OCI-M2 (cell line): ENCODE data around the gene ADAP1.
"Not testable (repeated sequence)": the region's sequence is repeated elsewhere in the genome, so short reads cannot be mapped to it uniquely, and the experiment has no call there.

Experiments used
- DNase-seq: peaks from one replicate; lab custom pipeline; 2025; ENCODE audit not compliant: unreplicated experiment; lab: John Stamatoyannopoulos, UW

The ADAP1 gene

GRCh38 chr7:960269-960871, 5.9 kb upstream of the ADAP1 start:
- no peak for DNase-seq

GRCh38 chr7:959740-960139, 5.3 kb upstream of the ADAP1 start:
- not testable (repeated sequence) for DNase-seq

GRCh38 chr7:959271-959670, 4.8 kb upstream of the ADAP1 start:
- DNase-seq, result no peak

DNA sequence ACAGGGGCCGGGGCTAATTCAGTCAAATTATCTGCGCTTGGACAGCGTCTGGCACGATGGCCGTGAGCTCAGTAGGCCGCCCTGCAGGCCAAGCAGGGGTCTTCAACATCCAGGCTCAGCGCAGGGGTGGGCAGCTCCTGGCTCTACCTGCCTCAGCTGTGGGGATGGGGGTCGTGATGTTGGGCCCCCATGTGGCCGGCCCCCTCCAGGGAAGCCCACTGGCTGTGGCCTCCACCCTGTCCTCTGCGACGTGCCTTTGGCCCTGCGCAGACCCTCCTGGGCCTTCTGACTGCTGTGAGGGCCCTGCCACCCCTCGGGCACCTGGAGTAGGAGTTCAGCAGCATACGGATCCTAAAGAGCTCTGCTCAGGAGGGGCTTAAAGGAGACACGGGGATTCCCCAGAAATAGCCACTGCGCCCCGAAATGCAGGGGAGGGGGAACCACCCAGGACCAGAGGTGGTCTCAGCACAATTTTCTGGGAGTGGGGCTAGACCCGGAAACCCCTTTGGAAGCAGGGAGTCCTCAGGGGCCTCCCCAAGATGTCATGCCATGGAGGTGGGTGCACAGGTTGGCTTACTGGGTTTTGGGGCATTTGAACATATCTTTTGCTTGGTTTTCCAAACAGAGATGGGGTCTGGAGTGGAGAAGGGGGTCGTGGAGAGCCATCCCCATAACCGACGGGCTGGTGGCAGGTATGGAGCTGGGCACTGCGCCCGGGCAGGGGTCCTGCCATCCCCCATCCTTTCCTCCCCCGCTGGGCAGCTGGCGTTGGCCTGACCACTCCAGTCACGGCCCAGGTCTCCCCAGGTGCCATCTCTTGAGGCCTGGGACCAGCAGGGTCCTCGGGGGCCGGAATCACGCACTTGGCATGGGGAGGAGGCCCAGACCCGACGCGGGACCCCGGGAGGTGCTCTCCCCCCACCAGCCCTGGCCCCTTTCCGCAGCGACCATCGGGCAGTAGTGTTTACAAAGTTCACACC, 4.0 kb upstream of the ADAP1 start:
- DNase-seq, result no peak

GRCh38 chr7:957418-958220, 3.1 kb upstream of the ADAP1 start:
- no peak for DNase-seq

DNA sequence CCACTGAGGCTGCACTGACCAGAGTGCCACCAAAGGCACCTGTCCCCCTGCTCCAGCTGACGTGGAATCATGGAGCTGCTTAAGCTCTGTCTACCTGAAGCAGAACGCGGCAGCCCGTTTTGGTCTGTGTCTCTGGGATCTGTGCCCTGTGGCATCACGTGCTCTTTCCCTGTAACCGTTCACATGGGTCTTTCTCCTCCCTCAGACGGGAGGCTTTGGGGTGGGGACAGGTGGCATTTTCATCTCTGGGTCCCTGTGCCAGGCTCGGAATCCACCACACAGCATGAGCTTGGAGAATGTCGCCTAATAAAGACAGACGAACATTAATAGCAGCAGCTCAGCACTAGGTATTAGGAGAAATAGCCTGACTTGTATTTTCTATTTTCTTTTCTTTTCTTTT, 1.6 kb upstream of the ADAP1 start:
- DNase-seq, result no peak

DNA sequence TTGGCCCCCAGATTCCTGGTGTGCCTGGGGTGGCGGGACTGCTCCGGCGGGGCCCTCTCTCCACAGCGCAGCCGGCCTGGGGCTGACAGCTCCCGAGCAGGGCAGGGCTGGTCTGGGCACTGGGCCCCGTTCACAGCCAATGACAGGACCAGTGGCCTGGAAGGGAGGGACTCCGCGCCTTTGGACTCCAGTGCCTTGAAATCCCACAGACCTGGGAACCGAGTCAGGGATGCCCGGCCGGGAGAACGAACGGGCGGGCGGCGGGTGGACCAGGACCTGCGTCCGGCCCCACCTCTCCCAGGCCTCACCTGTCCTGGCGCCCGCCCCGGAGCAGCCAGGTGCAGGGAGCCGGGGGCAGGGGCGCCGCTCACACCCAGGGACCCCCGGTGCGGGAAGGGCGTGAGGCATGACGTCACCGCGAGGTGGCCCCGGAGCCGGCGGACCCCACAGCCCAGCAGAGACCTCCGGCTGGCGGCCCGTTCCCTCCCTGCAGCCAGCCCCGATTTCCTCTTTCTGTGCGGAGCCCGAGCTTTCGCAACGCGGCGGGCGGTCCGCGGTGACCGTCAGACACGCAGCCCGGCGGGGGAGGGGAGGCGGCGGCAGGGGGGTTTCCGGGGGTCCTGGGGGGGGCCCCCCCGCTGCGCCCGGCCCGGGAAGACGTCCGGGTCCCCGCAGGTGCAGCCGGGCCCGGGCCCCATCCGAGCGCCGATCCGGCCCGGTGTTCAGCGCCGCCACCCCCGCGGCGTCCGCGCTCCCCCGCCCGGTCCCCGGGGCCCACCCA, 743 bp downstream of the ADAP1 start:
- DNase-seq, result no peak

- DNase-seq, result no peak
Observed at GRCh38 chr7:952548-953441, 1.7 kb downstream of the ADAP1 start.

GRCh38 chr7:951881-952547, 2.5 kb downstream of the ADAP1 start:
- DNase-seq, result no peak

GRCh38 chr7:949021-949934, 5.2 kb downstream of the ADAP1 start:
- no peak for DNase-seq

- no peak for DNase-seq
Observed at GRCh38 chr7:947391-948210, 6.9 kb downstream of the ADAP1 start.

DNA sequence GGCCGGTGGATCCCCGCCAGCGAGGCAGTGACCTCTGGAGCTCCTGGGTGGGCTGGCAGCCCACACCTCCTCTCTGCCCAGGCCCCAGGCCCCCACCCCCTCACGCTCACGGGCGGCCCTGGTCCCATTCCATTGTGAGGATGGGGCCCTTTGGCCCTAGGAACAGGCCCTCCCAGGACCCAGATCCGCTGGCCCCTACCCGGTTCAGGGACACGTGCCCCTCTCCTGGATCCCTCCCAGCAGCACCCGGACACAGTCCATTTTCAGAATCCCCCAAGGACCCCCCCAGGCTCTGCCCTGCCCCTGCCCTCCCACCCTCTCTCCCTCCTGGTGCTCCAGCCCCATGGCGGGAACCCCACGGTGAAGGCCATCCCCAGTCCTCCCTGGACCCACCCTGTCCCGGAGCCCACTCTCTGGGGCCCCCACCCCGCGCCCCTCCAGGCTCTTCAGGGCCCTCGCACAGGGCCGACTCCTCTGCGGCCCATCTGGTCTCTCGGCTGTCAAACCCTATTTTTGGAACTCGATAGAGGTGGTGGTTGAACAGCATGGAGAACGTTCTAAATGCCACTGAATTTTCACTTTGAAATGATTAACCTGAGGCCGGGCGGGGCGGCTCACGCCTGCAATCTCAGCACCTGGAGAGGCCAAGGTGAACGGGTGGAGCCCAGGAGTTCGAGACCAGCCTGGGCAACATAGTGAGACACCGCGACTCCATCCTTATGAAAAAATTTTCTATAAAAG, 8.1 kb downstream of the ADAP1 start:
- DNase-seq, result no peak

DNA sequence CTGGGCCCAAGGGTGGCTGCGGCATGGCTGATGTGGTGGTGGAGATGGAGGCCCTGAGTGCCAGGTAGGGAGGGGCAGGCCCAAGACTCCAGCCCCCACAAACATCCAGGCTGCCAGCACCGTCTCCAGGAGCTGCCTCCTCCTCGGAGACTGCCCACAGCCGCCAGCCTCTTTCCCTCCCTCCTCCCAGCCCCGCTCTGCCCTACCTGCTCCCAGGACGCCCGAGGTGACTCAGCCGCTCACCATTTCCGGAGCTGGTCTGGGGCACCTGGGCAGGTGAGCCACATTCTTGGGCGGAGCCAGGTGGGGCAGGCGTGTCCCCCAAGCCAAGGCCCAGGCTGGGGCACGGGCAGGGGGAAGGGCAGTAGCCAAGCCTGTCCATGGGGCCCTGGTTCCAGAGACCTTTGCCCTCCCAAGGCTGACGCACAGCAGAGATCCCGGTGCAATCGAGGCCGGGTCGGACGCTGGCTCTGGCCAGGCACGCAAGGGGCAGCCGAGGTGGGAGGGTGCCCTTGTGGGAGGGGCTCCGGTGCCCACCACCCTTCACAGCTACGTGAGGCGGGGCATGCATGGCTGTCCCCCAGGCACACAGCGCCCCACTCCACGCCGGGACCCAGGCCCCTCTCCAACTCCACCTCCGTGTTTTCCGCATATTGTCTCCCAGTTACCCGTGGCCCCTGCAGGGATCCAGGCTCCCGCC, 8.8 kb downstream of the ADAP1 start:
- no peak for DNase-seq

DNA sequence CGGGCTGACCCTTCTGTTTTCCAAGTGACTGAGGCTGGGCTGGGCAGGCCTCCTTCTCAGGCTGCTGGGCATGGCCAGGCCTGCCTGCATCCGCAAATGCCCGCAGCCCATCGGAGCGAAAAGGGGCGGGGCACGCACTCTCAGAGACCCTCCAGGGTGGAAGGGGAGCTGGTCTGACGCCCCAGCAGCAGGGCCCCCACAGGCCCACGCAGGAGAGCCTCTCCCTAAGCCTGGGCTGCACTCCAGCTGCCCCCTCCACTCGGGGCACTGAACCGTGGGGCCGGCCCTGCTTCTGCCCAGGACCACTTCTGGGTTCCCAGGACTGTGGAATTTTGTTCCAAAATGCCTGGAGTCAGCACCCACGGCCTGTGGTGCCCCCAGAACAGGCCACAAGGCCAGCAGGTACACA, 9.3 kb downstream of the ADAP1 start:
- no peak for DNase-seq

GRCh38 chr7:944744-945143, 9.7 kb downstream of the ADAP1 start:
- no peak for DNase-seq

- not testable (repeated sequence) for DNase-seq
Observed at GRCh38 chr7:943793-944192, 10.7 kb downstream of the ADAP1 start.
